Nephron progenitor cell (in vitro differentiated cells): ENCODE measurements around the gene ZNF296.
A peak's percentile ranks its signal among the peaks of the same experiment; 100 is the strongest.

Experiments
- DNase-seq: peaks from one replicate; pipeline ENCODE4 v3.0.0; 2021
- H3K27ac Mint-ChIP-seq: 2 replicates; pipeline ENCODE4 v1.8.0; 2021; ENCODE audit warnings: mild to moderate bottlenecking, moderate library complexity, mixed read lengths
- H3K27me3 Mint-ChIP-seq: 2 replicates; pipeline ENCODE4 v1.8.0; 2021; ENCODE audit warnings: mild to moderate bottlenecking, low read depth, mixed read lengths; ENCODE audit not compliant: poor library complexity
- H3K36me3 Mint-ChIP-seq: 2 replicates; pipeline ENCODE4 v1.8.0; 2021; ENCODE audit warnings: low read depth, mixed read lengths
- H3K4me1 Mint-ChIP-seq: 2 replicates; pipeline ENCODE4 v1.8.0; 2021; ENCODE audit warnings: mixed read lengths
- H3K4me3 Mint-ChIP-seq: 2 replicates; pipeline ENCODE4 v1.8.0; 2021; ENCODE audit warnings: mild to moderate bottlenecking, moderate library complexity, mixed read lengths
- H3K9me3 Mint-ChIP-seq: 2 replicates; pipeline ENCODE4 v1.8.0; 2021; ENCODE audit warnings: mild to moderate bottlenecking, moderate library complexity, mixed read lengths
- TF ChIP-seq, protein P1 (sequence below): fragments of 200-600 bp; sonication (generic); IDR thresholded peaks from 2 replicates; pipeline ENCODE4 v1.5.0; 2021; ENCODE audit warnings: antibody characterized with exemption

The ZNF296 gene

GRCh38 chr19:45037393-45038169 is 38.7 kb downstream of the ZNF296 start:
- H3K36me3 Mint-ChIP-seq = peaks cover 28% of the 10 kb centered on the region

GRCh38 chr19:45035755-45036154 is 40.5 kb downstream of the ZNF296 start:
- Mint-ChIP-seq H3K27ac (no peak overlapping the region), H3K36me3 (peaks cover 24% of the 10 kb centered on the region), H3K9me3 (no peaks in the 10 kb centered on the region), H3K27me3 (no peaks in the 10 kb centered on the region), H3K4me3 (no peak overlapping the region), H3K4me1 (peaks cover 21% of the 10 kb centered on the region)
- DNase-seq = no peak
- TF ChIP-seq, protein P1, sequence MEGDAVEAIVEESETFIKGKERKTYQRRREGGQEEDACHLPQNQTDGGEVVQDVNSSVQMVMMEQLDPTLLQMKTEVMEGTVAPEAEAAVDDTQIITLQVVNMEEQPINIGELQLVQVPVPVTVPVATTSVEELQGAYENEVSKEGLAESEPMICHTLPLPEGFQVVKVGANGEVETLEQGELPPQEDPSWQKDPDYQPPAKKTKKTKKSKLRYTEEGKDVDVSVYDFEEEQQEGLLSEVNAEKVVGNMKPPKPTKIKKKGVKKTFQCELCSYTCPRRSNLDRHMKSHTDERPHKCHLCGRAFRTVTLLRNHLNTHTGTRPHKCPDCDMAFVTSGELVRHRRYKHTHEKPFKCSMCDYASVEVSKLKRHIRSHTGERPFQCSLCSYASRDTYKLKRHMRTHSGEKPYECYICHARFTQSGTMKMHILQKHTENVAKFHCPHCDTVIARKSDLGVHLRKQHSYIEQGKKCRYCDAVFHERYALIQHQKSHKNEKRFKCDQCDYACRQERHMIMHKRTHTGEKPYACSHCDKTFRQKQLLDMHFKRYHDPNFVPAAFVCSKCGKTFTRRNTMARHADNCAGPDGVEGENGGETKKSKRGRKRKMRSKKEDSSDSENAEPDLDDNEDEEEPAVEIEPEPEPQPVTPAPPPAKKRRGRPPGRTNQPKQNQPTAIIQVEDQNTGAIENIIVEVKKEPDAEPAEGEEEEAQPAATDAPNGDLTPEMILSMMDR = no peak

More at GRCh38 chr19:45037393-45038169, 38.7 kb downstream of the ZNF296 start:
- TF ChIP-seq, protein P1 = no peak
- peak overlapping the region; percentile 98 for H3K4me3 Mint-ChIP-seq
- no peaks in the 10 kb centered on the region for H3K27me3 Mint-ChIP-seq
- no peak overlapping the region for H3K27ac Mint-ChIP-seq
- DNase-seq = no peak
- peaks cover 30% of the 10 kb centered on the region for H3K4me1 Mint-ChIP-seq
- H3K9me3 Mint-ChIP-seq = no peaks in the 10 kb centered on the region

DNA sequence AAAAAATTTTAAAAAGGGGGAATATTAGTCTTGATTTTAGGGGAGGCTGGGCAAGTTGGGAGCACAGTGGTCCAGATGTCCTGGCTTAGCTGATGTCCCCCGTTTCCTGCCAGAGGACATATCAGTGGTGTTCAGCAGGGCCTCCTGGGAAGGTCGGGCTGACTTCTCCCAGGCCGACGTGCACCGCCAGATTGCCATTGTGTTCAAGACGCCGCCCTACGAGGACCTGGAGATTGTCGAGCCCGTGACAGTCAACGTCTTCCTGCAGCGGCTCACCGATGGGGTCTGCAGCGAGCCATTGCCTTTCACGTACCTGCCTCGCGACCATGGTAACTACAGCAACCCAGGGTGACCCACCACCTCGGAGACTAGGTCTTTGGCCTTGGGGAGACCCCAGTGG is 43.9 kb downstream of the ZNF296 start:
- no peak overlapping the region for H3K27ac Mint-ChIP-seq
- no peak for DNase-seq
- H3K9me3 Mint-ChIP-seq = no peaks in the 10 kb centered on the region
- TF ChIP-seq, protein P1 = no peak
- H3K27me3 Mint-ChIP-seq = no peaks in the 10 kb centered on the region
- no peak overlapping the region for H3K4me3 Mint-ChIP-seq
- peaks cover 22% of the 10 kb centered on the region for H3K36me3 Mint-ChIP-seq
- no peaks in the 10 kb centered on the region for H3K4me1 Mint-ChIP-seq

DNA sequence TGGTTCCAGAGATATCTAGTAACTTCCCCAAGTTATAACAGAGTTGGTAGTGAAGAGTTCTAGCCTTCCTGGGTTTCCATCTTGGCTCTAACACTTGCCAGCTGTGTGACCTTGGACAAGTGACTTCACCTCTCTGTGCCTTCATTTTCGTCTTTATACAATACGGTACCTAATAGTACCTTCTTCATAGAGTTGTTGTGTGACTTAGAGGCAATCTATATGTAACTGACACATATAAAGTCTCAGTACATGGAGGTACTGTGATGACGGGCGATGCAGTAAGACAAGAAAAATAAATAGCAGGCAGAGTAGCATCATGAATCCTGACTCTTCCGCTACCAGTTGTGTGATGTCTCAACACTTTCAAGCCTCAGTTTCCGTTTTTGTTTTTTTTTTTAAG is 45.5 kb downstream of the ZNF296 start:
- Mint-ChIP-seq H3K4me3 (no peak overlapping the region), H3K27ac (no peak overlapping the region), H3K36me3 (peaks cover 22% of the 10 kb centered on the region), H3K27me3 (no peaks in the 10 kb centered on the region), H3K4me1 (no peaks in the 10 kb centered on the region), H3K9me3 (no peaks in the 10 kb centered on the region)
- TF ChIP-seq, protein P1 = no peak
- DNase-seq = no peak

DNA sequence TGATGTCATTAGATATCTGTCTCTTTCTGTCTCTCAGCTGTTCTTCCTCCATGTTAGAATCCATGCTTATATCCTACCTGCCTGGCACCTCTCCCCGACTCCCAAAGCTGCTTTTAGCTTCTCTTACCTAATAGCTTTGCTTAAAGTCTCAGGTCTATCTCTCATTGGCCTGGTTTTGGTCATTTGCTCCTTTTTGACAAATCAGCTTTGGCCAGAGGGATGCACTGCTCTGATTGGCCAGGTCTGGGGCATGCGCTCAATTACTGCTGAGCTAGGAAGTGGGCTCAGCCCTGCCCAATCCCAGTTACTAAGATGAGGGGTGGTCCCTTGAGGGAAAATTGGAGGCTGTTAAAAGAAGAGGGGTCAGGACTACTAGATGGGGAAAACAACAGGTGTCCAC is 48.9 kb downstream of the ZNF296 start:
- DNase-seq = no peak
- H3K9me3 Mint-ChIP-seq = no peaks in the 10 kb centered on the region
- H3K4me3 Mint-ChIP-seq = no peak overlapping the region
- no peaks in the 10 kb centered on the region for H3K4me1 Mint-ChIP-seq
- TF ChIP-seq, protein P1 = no peak
- H3K36me3 Mint-ChIP-seq = peaks cover 10% of the 10 kb centered on the region
- no peak overlapping the region for H3K27ac Mint-ChIP-seq
- no peaks in the 10 kb centered on the region for H3K27me3 Mint-ChIP-seq

- Mint-ChIP-seq H3K9me3 (no peaks in the 10 kb centered on the region), H3K27ac (no peak overlapping the region), H3K4me1 (no peaks in the 10 kb centered on the region), H3K36me3 (no peaks in the 10 kb centered on the region), H3K4me3 (no peak overlapping the region), H3K27me3 (no peaks in the 10 kb centered on the region)
- TF ChIP-seq, protein P1 = no peak
- DNase-seq = no peak
Observed at GRCh38 chr19:45025264-45025663, 51.0 kb downstream of the ZNF296 start.
